Measurements from ENCODE around the gene SLC5A10.
"Not testable (repeated sequence)": the region's sequence is repeated elsewhere in the genome, so short reads cannot be mapped to it uniquely, and the experiment has no call there.

The SLC5A10 gene

GRCh38 chr17:19047510-19047909 is 95.5 kb downstream of the SLC5A10 start:
- DNase-seq, result not testable (repeated sequence)

- not testable (repeated sequence) for DNase-seq
Measured at GRCh38 chr17:19048826-19049225, 96.9 kb downstream of the SLC5A10 start.

- not testable (repeated sequence) for DNase-seq
Measured at GRCh38 chr17:19055447-19055846, 103.5 kb downstream of the SLC5A10 start.

- DNase-seq, result not testable (repeated sequence)
Measured at GRCh38 chr17:19062009-19062717, 110.2 kb downstream of the SLC5A10 start.

GRCh38 chr17:19062718-19063325 is 110.9 kb downstream of the SLC5A10 start:
- DNase-seq, result not testable (repeated sequence)

DNA sequence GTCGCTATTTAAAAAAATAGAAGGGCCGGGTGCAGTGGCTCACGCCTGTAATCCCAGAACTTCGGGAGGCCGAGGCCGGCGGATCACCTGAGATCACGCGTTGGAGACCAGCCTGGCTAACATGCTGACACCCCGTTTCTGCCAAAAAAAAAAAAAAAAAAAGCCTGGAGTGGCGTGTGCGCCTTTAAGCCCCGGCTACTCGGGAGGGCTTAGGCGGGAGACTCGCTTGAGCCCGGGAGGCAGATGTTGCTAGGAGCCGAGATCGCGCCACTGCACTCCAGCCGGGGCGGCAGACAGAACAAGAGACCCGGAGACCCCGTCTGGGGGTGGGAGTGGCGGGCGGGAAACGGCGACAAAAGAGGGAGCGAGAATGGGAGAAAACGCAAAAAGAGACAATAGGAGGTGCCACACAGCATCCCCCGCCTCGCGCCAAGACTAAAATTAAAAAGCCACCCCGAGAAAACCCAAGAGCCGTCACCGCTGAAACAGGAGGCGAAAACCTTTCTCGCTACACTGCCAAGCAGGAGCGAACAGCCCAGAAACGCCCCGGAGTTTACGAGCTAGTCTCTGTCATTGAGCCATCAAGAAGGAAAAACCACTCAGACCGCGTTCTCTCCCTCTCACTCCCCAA is 111.5 kb downstream of the SLC5A10 start:
- DNase-seq, result not testable (repeated sequence)

- DNase-seq, result not testable (repeated sequence)
Measured at GRCh38 chr17:19064378-19064777, 112.4 kb downstream of the SLC5A10 start.

DNA sequence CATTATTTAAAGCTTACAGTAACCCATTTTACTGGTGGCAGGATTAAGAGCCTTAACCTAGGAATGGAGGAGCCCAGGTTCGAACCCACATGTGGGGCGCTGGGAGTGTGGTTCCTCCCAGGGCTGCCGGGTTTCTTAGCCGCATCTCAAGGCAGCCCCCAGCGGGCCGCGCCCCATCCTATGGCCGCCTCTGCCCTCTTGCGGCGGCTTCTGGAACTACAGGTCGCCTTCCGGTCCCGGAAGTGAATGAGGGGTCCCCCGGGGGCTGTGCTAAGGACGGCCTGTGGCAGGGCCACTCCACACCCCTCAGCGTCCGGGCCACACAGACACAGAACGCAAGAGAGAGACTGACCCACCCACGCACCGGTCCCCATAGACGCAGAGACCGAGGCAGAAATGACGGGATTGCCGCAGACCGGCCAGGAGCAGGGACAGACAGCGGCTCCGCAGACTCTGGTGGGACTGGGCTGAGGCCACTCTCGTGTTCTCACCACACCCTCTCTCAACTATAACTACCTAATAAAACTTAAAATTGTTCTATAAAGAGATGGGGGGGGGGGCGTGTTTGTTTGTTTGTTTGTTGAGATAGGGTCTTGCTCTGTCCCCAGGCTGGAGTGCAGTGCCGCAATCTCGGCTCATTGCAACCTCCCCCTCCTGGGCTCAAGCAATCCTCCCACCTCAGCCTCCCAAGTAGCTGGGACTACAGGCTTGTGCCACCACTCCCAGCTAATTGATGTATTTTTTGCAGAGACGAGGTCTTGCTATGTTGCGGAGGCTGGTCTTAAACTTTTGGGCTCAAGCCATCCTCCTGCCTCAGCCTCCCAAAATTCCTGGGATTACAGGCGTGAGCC is 118.6 kb downstream of the SLC5A10 start:
- not testable (repeated sequence) for DNase-seq
